Measurements from ENCODE around the gene ZNF813.

Gene ZNF813

DNA sequence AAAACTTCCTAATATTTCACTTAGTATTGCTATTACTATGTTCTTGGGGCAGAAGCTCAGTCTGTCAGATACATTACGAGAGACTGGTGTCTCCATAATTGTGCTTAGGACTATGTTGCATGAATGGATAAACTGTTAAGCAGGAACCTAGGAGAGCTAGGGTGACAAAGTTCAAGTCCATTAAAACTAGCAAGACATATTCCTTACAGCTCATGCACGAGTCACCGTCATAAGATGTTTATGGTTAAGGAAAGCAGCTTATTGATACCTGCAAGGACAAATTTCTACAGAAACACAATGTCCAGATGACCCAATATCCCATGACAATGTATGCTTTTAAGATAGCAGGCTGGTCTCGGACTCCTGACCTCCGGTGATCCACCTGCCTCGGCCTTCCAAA, 5.7 kb upstream of the ZNF813 start:
- Histone ChIP-seq H3K79me2 (ENCODE audit: insufficient read depth, low read length) (no peaks in the 10 kb centered on the region), H3F3A (ENCODE audit: insufficient read depth, low read length) (no peaks in the 10 kb centered on the region), H4K20me1 (ENCODE audit: insufficient read depth, low read length) (no peaks in the 10 kb centered on the region), H3K27ac (ENCODE audit: low read depth, low read length, poor library complexity, severe bottlenecking) (no peak overlapping the region), H3K4me2 (ENCODE audit: low read length) (no peak overlapping the region), H3K9ac (ENCODE audit: low read length) (no peak overlapping the region), H3K9me2 (ENCODE audit: low read depth, low read length) (no peaks in the 10 kb centered on the region), H3K36me3 (ENCODE audit: insufficient read depth, low read length) (peaks cover 9% of the 10 kb centered on the region), H3K4me1 (ENCODE audit: insufficient read depth, low read length, severe bottlenecking) (no peaks in the 10 kb centered on the region), H2AFZ (ENCODE audit: low read length) (no peak overlapping the region), H3K9me3 (ENCODE audit: low read length) (peaks cover 11% of the 10 kb centered on the region; the same call in 1 of the 2 replicates), H3K4me3 (ENCODE audit: low read depth, low read length, poor library complexity, severe bottlenecking) (no peak overlapping the region), H3K27me3 (ENCODE audit: insufficient read depth, low read length) (no peaks in the 10 kb centered on the region)
- no peak for TF ChIP-seq EZH2 (IDR thresholded peaks at IDR 0.05; ENCODE audit: borderline replicate concordance, low read length)
- TF ChIP-seq, protein P1, sequence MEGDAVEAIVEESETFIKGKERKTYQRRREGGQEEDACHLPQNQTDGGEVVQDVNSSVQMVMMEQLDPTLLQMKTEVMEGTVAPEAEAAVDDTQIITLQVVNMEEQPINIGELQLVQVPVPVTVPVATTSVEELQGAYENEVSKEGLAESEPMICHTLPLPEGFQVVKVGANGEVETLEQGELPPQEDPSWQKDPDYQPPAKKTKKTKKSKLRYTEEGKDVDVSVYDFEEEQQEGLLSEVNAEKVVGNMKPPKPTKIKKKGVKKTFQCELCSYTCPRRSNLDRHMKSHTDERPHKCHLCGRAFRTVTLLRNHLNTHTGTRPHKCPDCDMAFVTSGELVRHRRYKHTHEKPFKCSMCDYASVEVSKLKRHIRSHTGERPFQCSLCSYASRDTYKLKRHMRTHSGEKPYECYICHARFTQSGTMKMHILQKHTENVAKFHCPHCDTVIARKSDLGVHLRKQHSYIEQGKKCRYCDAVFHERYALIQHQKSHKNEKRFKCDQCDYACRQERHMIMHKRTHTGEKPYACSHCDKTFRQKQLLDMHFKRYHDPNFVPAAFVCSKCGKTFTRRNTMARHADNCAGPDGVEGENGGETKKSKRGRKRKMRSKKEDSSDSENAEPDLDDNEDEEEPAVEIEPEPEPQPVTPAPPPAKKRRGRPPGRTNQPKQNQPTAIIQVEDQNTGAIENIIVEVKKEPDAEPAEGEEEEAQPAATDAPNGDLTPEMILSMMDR (IDR thresholded peaks at IDR 0.05; ENCODE audit: low read length): no peak

DNA sequence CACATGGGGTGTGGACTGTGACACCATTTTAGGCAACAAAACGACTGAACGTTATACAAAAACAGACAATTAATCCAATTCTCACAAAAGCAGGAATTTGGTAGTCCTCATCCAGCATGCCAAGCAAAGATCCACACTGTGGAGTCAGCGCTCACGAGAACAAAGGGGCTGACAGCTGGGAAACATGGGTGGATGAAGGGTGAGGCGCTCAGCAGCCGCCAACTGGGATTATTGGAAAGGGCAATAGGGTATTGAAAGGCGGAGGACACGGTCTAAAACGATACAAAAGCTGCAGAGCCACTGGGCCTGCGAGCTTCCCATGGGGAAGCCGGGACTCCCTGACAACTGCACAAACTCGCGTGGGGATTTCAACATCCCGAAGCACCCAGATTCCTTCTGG, 4.7 kb upstream of the ZNF813 start:
- Histone ChIP-seq H3F3A (ENCODE audit: insufficient read depth, low read length) (no peaks in the 10 kb centered on the region), H3K4me2 (ENCODE audit: low read length) (no peak overlapping the region), H3K27ac (ENCODE audit: low read depth, low read length, poor library complexity, severe bottlenecking) (no peak overlapping the region), H3K4me1 (ENCODE audit: insufficient read depth, low read length, severe bottlenecking) (no peaks in the 10 kb centered on the region), H3K27me3 (ENCODE audit: insufficient read depth, low read length) (no peaks in the 10 kb centered on the region), H3K36me3 (ENCODE audit: insufficient read depth, low read length) (no peaks in the 10 kb centered on the region; the same call in 1 of the 2 replicates), H3K4me3 (ENCODE audit: low read depth, low read length, poor library complexity, severe bottlenecking) (no peak overlapping the region), H3K9me3 (ENCODE audit: low read length) (peaks cover 8% of the 10 kb centered on the region; the same call in 1 of the 2 replicates), H4K20me1 (ENCODE audit: insufficient read depth, low read length) (no peaks in the 10 kb centered on the region), H3K9ac (ENCODE audit: low read length) (no peak overlapping the region), H2AFZ (ENCODE audit: low read length) (no peak overlapping the region), H3K9me2 (ENCODE audit: low read depth, low read length) (no peaks in the 10 kb centered on the region), H3K79me2 (ENCODE audit: insufficient read depth, low read length) (no peaks in the 10 kb centered on the region)
- TF ChIP-seq EZH2 (IDR thresholded peaks at IDR 0.05; ENCODE audit: borderline replicate concordance, low read length): no peak

DNA sequence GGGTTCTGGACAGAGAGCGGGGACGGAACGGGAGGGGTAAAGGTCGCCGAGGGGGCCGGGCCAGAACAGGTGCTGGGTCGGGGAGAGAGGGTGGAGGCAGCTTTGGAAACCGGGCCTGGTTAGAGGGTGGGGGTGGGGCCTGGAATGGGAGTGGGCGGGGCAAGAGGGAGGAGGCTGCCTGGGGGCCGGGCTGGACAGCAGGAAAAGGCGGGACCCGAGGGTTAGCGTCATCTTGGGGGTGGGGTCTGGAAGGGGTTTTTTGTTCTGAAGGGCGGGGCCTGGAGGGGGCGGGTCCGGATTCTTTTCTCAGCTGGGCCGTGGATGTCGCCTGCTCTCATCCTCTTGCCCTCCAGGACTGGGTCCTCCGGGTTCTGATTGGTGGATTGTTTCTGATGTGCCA, 4.3 kb upstream of the ZNF813 start:
- no peak for TF ChIP-seq EZH2 (IDR thresholded peaks at IDR 0.05; ENCODE audit: borderline replicate concordance, low read length)
- TF ChIP-seq, protein P1 (IDR thresholded peaks at IDR 0.05; ENCODE audit: low read length): no peak
- H3K36me3 ChIP-seq (ENCODE audit: insufficient read depth, low read length): no peaks in the 10 kb centered on the region
- H3K27me3 ChIP-seq (ENCODE audit: insufficient read depth, low read length): no peaks in the 10 kb centered on the region
- no peak overlapping the region for H3K4me3 ChIP-seq (ENCODE audit: low read depth, low read length, poor library complexity, severe bottlenecking)
- 0 out of 2 replicates have a peak, but pooled peaks cover 5% of the 10 kb centered on the region for H3K9me3 ChIP-seq (ENCODE audit: low read length)
- H3K27ac ChIP-seq (ENCODE audit: low read depth, low read length, poor library complexity, severe bottlenecking): no peak overlapping the region
- H4K20me1 ChIP-seq (ENCODE audit: insufficient read depth, low read length): no peaks in the 10 kb centered on the region
- H3K9me2 ChIP-seq (ENCODE audit: low read depth, low read length): no peaks in the 10 kb centered on the region
- H3K4me1 ChIP-seq (ENCODE audit: insufficient read depth, low read length, severe bottlenecking): peaks cover 2% of the 10 kb centered on the region
- H3K79me2 ChIP-seq (ENCODE audit: insufficient read depth, low read length): no peaks in the 10 kb centered on the region
- no peaks in the 10 kb centered on the region for H3F3A ChIP-seq (ENCODE audit: insufficient read depth, low read length)
- H3K4me2 ChIP-seq (ENCODE audit: low read length): no peak overlapping the region
- no peak overlapping the region for H2AFZ ChIP-seq (ENCODE audit: low read length)
- no peak overlapping the region for H3K9ac ChIP-seq (ENCODE audit: low read length)
